ENCODE results near the gene BASP1.

Gene BASP1

GRCh38 chr5:17221843-17222636 is 4.6 kb downstream of the BASP1 start:
- no peak for DNase-seq (ENCODE audit: extremely low read depth in 1 of 2, low read depth in 1 of 2)

- DNase-seq (ENCODE audit: extremely low read depth in 1 of 2, low read depth in 1 of 2): no peak
Observed at GRCh38 chr5:17222664-17223063, 5.2 kb downstream of the BASP1 start.

GRCh38 chr5:17223367-17224185 is 6.1 kb downstream of the BASP1 start:
- no peak for DNase-seq (ENCODE audit: extremely low read depth in 1 of 2, low read depth in 1 of 2)

GRCh38 chr5:17224858-17225511 is 7.6 kb downstream of the BASP1 start:
- DNase-seq (ENCODE audit: extremely low read depth in 1 of 2, low read depth in 1 of 2): no peak

- DNase-seq (ENCODE audit: extremely low read depth in 1 of 2, low read depth in 1 of 2): no peak
Observed at GRCh38 chr5:17225520-17225919, 8.1 kb downstream of the BASP1 start.

- DNase-seq (ENCODE audit: extremely low read depth in 1 of 2, low read depth in 1 of 2): no peak
Observed at GRCh38 chr5:17227868-17228267, 10.4 kb downstream of the BASP1 start.

GRCh38 chr5:17228821-17229291 is 11.4 kb downstream of the BASP1 start:
- DNase-seq (ENCODE audit: extremely low read depth in 1 of 2, low read depth in 1 of 2): no peak

GRCh38 chr5:17229313-17229712 is 11.9 kb downstream of the BASP1 start:
- DNase-seq (ENCODE audit: extremely low read depth in 1 of 2, low read depth in 1 of 2): no peak

- DNase-seq (ENCODE audit: extremely low read depth in 1 of 2, low read depth in 1 of 2): no peak
Observed at GRCh38 chr5:17230191-17230590, 12.8 kb downstream of the BASP1 start.

GRCh38 chr5:17230808-17231525 is 13.5 kb downstream of the BASP1 start:
- no peak for DNase-seq (ENCODE audit: extremely low read depth in 1 of 2, low read depth in 1 of 2)

GRCh38 chr5:17232405-17232804 is 15.0 kb downstream of the BASP1 start:
- no peak for DNase-seq (ENCODE audit: extremely low read depth in 1 of 2, low read depth in 1 of 2)

- DNase-seq (ENCODE audit: extremely low read depth in 1 of 2, low read depth in 1 of 2): no peak
Observed at GRCh38 chr5:17233488-17233887, 16.1 kb downstream of the BASP1 start.

GRCh38 chr5:17234374-17234773 is 16.9 kb downstream of the BASP1 start:
- no peak for DNase-seq (ENCODE audit: extremely low read depth in 1 of 2, low read depth in 1 of 2)

- DNase-seq (ENCODE audit: extremely low read depth in 1 of 2, low read depth in 1 of 2): no peak
Observed at GRCh38 chr5:17235731-17236330, 18.4 kb downstream of the BASP1 start.

GRCh38 chr5:17238521-17239041 is 21.1 kb downstream of the BASP1 start:
- no peak for DNase-seq (ENCODE audit: extremely low read depth in 1 of 2, low read depth in 1 of 2)

GRCh38 chr5:17239953-17240352 is 22.5 kb downstream of the BASP1 start:
- DNase-seq (ENCODE audit: extremely low read depth in 1 of 2, low read depth in 1 of 2): no peak

GRCh38 chr5:17240487-17240886 is 23.1 kb downstream of the BASP1 start:
- DNase-seq (ENCODE audit: extremely low read depth in 1 of 2, low read depth in 1 of 2): no peak

GRCh38 chr5:17241635-17242034 is 24.2 kb downstream of the BASP1 start:
- DNase-seq (ENCODE audit: extremely low read depth in 1 of 2, low read depth in 1 of 2): no peak

GRCh38 chr5:17243287-17244063 is 26.0 kb downstream of the BASP1 start:
- no peak for DNase-seq (ENCODE audit: extremely low read depth in 1 of 2, low read depth in 1 of 2)
